Measurements from ENCODE around the gene SUSD1. TPM values are rescaled to one million over a fixed set of nuclear protein-coding genes. Genes with fewer than 3 reads are reported as not detected.

SUSD1 gene
- total and polyA plus RNA-seq, 2 donors (not counting 3 experiments of a cell fraction or from before 2014, with no cell fraction given), result 33.1 to 37.8 TPM

GRCh38 chr9:112028242-112029221, 146.6 kb downstream of the SUSD1 start:
- DNase-seq (ENCODE audit: low read depth, low spot score) (no peak), FAIRE-seq (no peak)
- Histone ChIP-seq H3K79me2 (ENCODE audit: control insufficient read depth, insufficient read depth, low read length) (no peaks in the 10 kb centered on the region), H3K27me3 (ENCODE audit: control insufficient read depth in 2 of 2, insufficient read depth in 2 of 2, low read length in 2 of 2) (no peaks in the 10 kb centered on the region), H3K9me1 (replicated peaks; ENCODE audit: control insufficient read depth, extremely low read depth, insufficient read depth, low read length) (no peaks in the 10 kb centered on the region), H3K4me3 (replicated peaks in 1 of 3; ENCODE audit: insufficient read depth in 1 of 3, low read depth in 1 of 3, low read length in 3 of 3) (no peak overlapping the region), H3K4me2 (ENCODE audit: insufficient read depth, low read length) (no peak overlapping the region), H3K27ac (ENCODE audit: insufficient read depth, low read depth, low read length) (no peak overlapping the region), H3K9ac (replicated peaks; ENCODE audit: extremely low read depth, insufficient read depth, low read length) (no peak overlapping the region), H3K4me1 (ENCODE audit: control insufficient read depth, extremely low read depth, insufficient read depth, low read length) (peaks cover 24% of the 10 kb centered on the region), H2AFZ (ENCODE audit: low read depth, low read length) (no peak overlapping the region), H4K20me1 (replicated peaks; ENCODE audit: control insufficient read depth, extremely low read depth, insufficient read depth, low read length) (no peaks in the 10 kb centered on the region), H3K36me3 (ENCODE audit: control insufficient read depth in 2 of 2, extremely low read depth in 1 of 2, insufficient read depth in 2 of 2, low read length in 2 of 2) (no peaks in the 10 kb centered on the region), H3K9me3 (replicated peaks; ENCODE audit: control insufficient read depth, insufficient read depth, low read length) (no peaks in the 10 kb centered on the region)
- BruUV-seq (replicated peaks), result no TSS peak
- intact Hi-C loops (cut with micrococcal nuclease), result no loop called here
- no peak for TF ChIP-seq MAX (IDR thresholded peaks at IDR 0.05; ENCODE audit: insufficient read depth, insufficient read length)
- TF ChIP-seq POLR2A (IDR thresholded peaks at IDR 0.05; ENCODE audit: low read depth, low read length), result no peak
- no peak for TF ChIP-seq MYC (IDR thresholded peaks at IDR 0.05; ENCODE audit: low read depth, low read length)
- TF ChIP-seq GATA2 (IDR thresholded peaks at IDR 0.05; ENCODE audit: insufficient read depth, insufficient read length, low read depth, low read length), result no peak
- TF ChIP-seq FOS (IDR thresholded peaks at IDR 0.05; ENCODE audit: borderline replicate concordance, insufficient read depth, low read length), result no peak
- no peak for TF ChIP-seq JUN (IDR thresholded peaks at IDR 0.05; ENCODE audit: borderline replicate concordance, insufficient read depth, insufficient read length, low read depth)
- no peak for TF ChIP-seq EZH2 (IDR thresholded peaks at IDR 0.05; ENCODE audit: borderline replicate concordance, low read depth, low read length, severe bottlenecking)
- TF ChIP-seq, protein P1, sequence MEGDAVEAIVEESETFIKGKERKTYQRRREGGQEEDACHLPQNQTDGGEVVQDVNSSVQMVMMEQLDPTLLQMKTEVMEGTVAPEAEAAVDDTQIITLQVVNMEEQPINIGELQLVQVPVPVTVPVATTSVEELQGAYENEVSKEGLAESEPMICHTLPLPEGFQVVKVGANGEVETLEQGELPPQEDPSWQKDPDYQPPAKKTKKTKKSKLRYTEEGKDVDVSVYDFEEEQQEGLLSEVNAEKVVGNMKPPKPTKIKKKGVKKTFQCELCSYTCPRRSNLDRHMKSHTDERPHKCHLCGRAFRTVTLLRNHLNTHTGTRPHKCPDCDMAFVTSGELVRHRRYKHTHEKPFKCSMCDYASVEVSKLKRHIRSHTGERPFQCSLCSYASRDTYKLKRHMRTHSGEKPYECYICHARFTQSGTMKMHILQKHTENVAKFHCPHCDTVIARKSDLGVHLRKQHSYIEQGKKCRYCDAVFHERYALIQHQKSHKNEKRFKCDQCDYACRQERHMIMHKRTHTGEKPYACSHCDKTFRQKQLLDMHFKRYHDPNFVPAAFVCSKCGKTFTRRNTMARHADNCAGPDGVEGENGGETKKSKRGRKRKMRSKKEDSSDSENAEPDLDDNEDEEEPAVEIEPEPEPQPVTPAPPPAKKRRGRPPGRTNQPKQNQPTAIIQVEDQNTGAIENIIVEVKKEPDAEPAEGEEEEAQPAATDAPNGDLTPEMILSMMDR (IDR thresholded peaks at IDR 0.05; ENCODE audit: extremely low read depth in 1 of 2, insufficient read depth in 1 of 2, low read depth in 1 of 2, low read length in 2 of 2), result no peak
- no peak for TF ChIP-seq POLR2AphosphoS5 (IDR thresholded peaks at IDR 0.05; ENCODE audit: insufficient read depth, low read depth, low read length)
- CTCF ChIA-PET, result interaction anchor here (0.8 to 1.6 kb wide), 2 partner anchors 34 to 46 kb away, joined by 3 to 5 read pairs; no protein-coding TSS in a partner anchor
- dilution Hi-C loops (cut with MboI; ENCODE audit: extremely low pct_ligation_motif_present, low sequenced_read_pairs), result no loop called here
- POLR2A ChIA-PET, result no interaction called here

All from endothelial cell of umbilical vein (primary cell).